Natural killer cell (primary cell): ENCODE results near the gene STEAP1B. TPM values are rescaled to one million over a fixed set of nuclear protein-coding genes. Genes with fewer than 3 reads are reported as not detected.
"Not testable (repeated sequence)": the region's sequence is repeated elsewhere in the genome, so short reads cannot be mapped to it uniquely, and the experiment has no call there.

Experiments used
- ATAC-seq, 3 donors: fragments of 150-1000 bp in 2 of 3; fragments of 200-7000 bp in 1 of 3; cut with Tn5 transposase; 1 replicate in 1 of 3; 2 replicates in 2 of 3; pipeline ENCODE4 v1.10.0; 2021; ENCODE audit warnings: mild to moderate bottlenecking in 2 of 3, moderate library complexity in 2 of 3
- DNase-seq, 2 donors: peaks; one replicate each; pipeline versions ENCODE4 v3.0.0 to v3.0.0-alpha.2; 2013 to 2021; ENCODE audit warnings: mixed read lengths in 1 of 2
- H3K27ac ChIP-seq: one replicate; pipeline ENCODE4 v1.5.1; 2013; ENCODE audit warnings: mild to moderate bottlenecking, low read length
- H3K27me3 ChIP-seq: one replicate; pipeline ENCODE4 v1.6.1; 2013; ENCODE audit warnings: low read length; ENCODE audit not compliant: control insufficient read depth, insufficient read depth
- H3K36me3 ChIP-seq: one replicate; pipeline ENCODE4 v1.6.1; 2013; ENCODE audit warnings: low read length; ENCODE audit not compliant: control insufficient read depth, insufficient read depth
- H3K4me1 ChIP-seq: one replicate; pipeline ENCODE4 v1.6.1; 2013; ENCODE audit warnings: low read length; ENCODE audit not compliant: control insufficient read depth, insufficient read depth
- H3K4me3 ChIP-seq: one replicate; pipeline ENCODE4 v1.5.1; 2013; ENCODE audit warnings: low read length
- H3K9me3 ChIP-seq: one replicate; pipeline ENCODE4 v1.6.1; 2013; ENCODE audit warnings: low read length; ENCODE audit not compliant: control insufficient read depth, insufficient read depth
- H3K27ac Mint-ChIP-seq, 2 donors: one replicate each; pipeline ENCODE4 v1.8.0; 2022; ENCODE audit warnings: mild to moderate bottlenecking in 2 of 2, mixed read lengths in 2 of 2, moderate library complexity in 1 of 2
- H3K27me3 Mint-ChIP-seq, 2 donors: one replicate each; pipeline ENCODE4 v1.8.0; 2022; ENCODE audit warnings: low read depth in 2 of 2, mixed read lengths in 2 of 2
- H3K36me3 Mint-ChIP-seq: one replicate; pipeline ENCODE4 v1.8.0; 2022; ENCODE audit warnings: mixed read lengths
- H3K4me1 Mint-ChIP-seq, 2 donors: one replicate each; pipeline ENCODE4 v1.8.0; 2022; ENCODE audit warnings: mixed read lengths in 2 of 2
- H3K4me3 Mint-ChIP-seq: one replicate; pipeline ENCODE4 v1.8.0; 2022; ENCODE audit warnings: mild to moderate bottlenecking, moderate library complexity, mixed read lengths
- H3K9me3 Mint-ChIP-seq, 2 donors: one replicate each; pipeline ENCODE4 v1.8.0; 2022; ENCODE audit warnings: mixed read lengths in 2 of 2
- CTCF ChIP-seq: fragments of 200-600 bp; IDR thresholded peaks from one replicate; pipeline ENCODE4 v1.8.0; 2022; ENCODE audit warnings: antibody characterized with exemption
- WGBS: methylation state at CpG from one replicate; pipeline ENCODE4 v1.1.7; 2013; ENCODE audit warnings: missing lambda C conversion rate; ENCODE audit not compliant: insufficient coverage; 5-methylcytosine and 5-hydroxymethylcytosine counted together
- intact Hi-C: fragments of 100-400 bp; cut with micrococcal nuclease; formaldehyde crosslinking; loops from one replicate; pipeline ENCODE4 v1.14.2; 2022
- total RNA-seq, 4 donors: library from RNA; stranded (reverse); fragments of 120-200 nt in 1 of 4; gene quantifications; one replicate each; pipeline versions ENCODE4 v1.2.3 to v1.2.4, GENCODE V29; 2013 to 2022

Gene STEAP1B
- total RNA-seq, 3 donors from 2014 or later (not counting 1 experiment from before 2014, with no cell fraction given), result 0.31 TPM; not detected in 2

- DNase-seq (no peak), ATAC-seq (no peak)
- Mint-ChIP-seq H3K9me3 (no peaks in the 10 kb centered on the region), H3K27me3 (peaks cover 8 to 15% of the 10 kb centered on the region in 2 donors), H3K36me3 (no peaks in the 10 kb centered on the region), H3K4me1 (no peaks in the 10 kb centered on the region), H3K4me3 (no peak overlapping the region), H3K27ac (no peak overlapping the region)
- Histone ChIP-seq H3K36me3 (no peaks in the 10 kb centered on the region), H3K4me1 (peaks cover 10% of the 10 kb centered on the region), H3K27me3 (no peaks in the 10 kb centered on the region), H3K4me3 (no peak overlapping the region), H3K27ac (no peak overlapping the region), H3K9me3 (no peaks in the 10 kb centered on the region)
- WGBS, result 79% methylated on average over 8 of the region's 8 CpGs
- intact Hi-C loops, result no loop called here
- TF ChIP-seq CTCF, result no peak
These were observed 57.7 kb downstream of the STEAP1B start for GRCh38 chr7:22442187-22442881.

GRCh38 chr7:22441157-22441556, 58.8 kb downstream of the STEAP1B start:
- Histone ChIP-seq H3K27me3 (no peaks in the 10 kb centered on the region), H3K9me3 (no peaks in the 10 kb centered on the region), H3K4me3 (no peak overlapping the region), H3K27ac (no peak overlapping the region), H3K4me1 (peaks cover 10% of the 10 kb centered on the region), H3K36me3 (no peaks in the 10 kb centered on the region)
- DNase-seq (no peak), ATAC-seq (no peak)
- intact Hi-C loops, result no loop called here
- Mint-ChIP-seq H3K27ac (no peak overlapping the region), H3K4me3 (no peak overlapping the region), H3K4me1 (no peaks in the 10 kb centered on the region), H3K36me3 (no peaks in the 10 kb centered on the region), H3K27me3 (peaks cover 8 to 21% of the 10 kb centered on the region in 2 donors), H3K9me3 (no peaks in the 10 kb centered on the region)
- TF ChIP-seq CTCF, result no peak
- WGBS, result 95% methylated on average over 2 of the region's 3 CpGs

GRCh38 chr7:22438994-22439393, 61.0 kb downstream of the STEAP1B start:
- no peak for ATAC-seq
- Histone ChIP-seq H3K4me1 (no peaks in the 10 kb centered on the region), H3K9me3 (no peaks in the 10 kb centered on the region), H3K27ac (no peak overlapping the region), H3K36me3 (no peaks in the 10 kb centered on the region), H3K4me3 (no peak overlapping the region), H3K27me3 (no peaks in the 10 kb centered on the region)
- intact Hi-C loops, result no loop called here
- no peaks in the 10 kb centered on the region for H3K4me1 Mint-ChIP-seq
- no peak for TF ChIP-seq CTCF
- no peaks in the 10 kb centered on the region for H3K9me3 Mint-ChIP-seq
- H3K27ac Mint-ChIP-seq, result no peak overlapping the region
- peaks cover 8 to 23% of the 10 kb centered on the region in 2 donors for H3K27me3 Mint-ChIP-seq
- H3K36me3 Mint-ChIP-seq, result no peaks in the 10 kb centered on the region
- H3K4me3 Mint-ChIP-seq, result no peak overlapping the region
- DNase-seq, result no peak
- WGBS, result 52% methylated on average over 3 of the region's 3 CpGs

GRCh38 chr7:22436552-22436951, 63.4 kb downstream of the STEAP1B start:
- H3K4me3 Mint-ChIP-seq, DNase-seq, H3K9me3 Mint-ChIP-seq, intact Hi-C loops, H3K9me3 ChIP-seq, H3K27ac Mint-ChIP-seq, H3K27ac ChIP-seq, H3K4me1 Mint-ChIP-seq, H3K4me3 ChIP-seq, H3K27me3 ChIP-seq, H3K36me3 ChIP-seq, H3K4me1 ChIP-seq, ATAC-seq, H3K36me3 Mint-ChIP-seq: not testable (repeated sequence)
- WGBS, result 90% methylated on average over 3 of the region's 4 CpGs
- peaks cover 7 to 16% of the 10 kb centered on the region in 2 donors for H3K27me3 Mint-ChIP-seq
